HepG2 (cell line): ENCODE data around the gene RCOR3. TPM values are rescaled to one million over a fixed set of nuclear protein-coding genes. Genes with fewer than 3 reads are reported as not detected.

ENCODE experiments used
- ATAC-seq: fragments of 200-7000 bp; cut with Tn5 transposase; 3 replicates; pipeline ENCODE4 v1.9.1; 2020; ENCODE audit warnings: mild to moderate bottlenecking, moderate library complexity
- BruUV-seq: library from RNA; stranded (reverse); fragments of 400-500 nt; replicated peaks from 2 replicates; lab custom pipeline; 2021; lab: Mats Ljungman, UMichigan
- CTCF ChIA-PET: fragments of 300-600 bp; formaldehyde crosslinking; extraction: SDS; loops from one replicate; lab custom pipeline; 2021; ENCODE audit warnings: low total read pairs, inconsistent platforms, low intra/inter-chr PET ratio; lab: Yijun Ruan, JAX
- POLR2A ChIA-PET: fragments of 350-600 bp; sonication (Branson Sonifier 250); formaldehyde crosslinking; loops from one replicate; lab custom pipeline; 2020; ENCODE audit warnings: antibody characterized with exemption, inconsistent platforms; lab: Yijun Ruan, JAX
- DNase-seq: peaks from one replicate; pipeline ENCODE4 v3.0.0-alpha.2; 2015; ENCODE audit warnings: low spot score
- FAIRE-seq: peaks from 3 replicates; lab custom pipeline; 2011; peaks lifted over from hg19 to GRCh38; lab: Jason Lieb, UNC
- H2AFZ ChIP-seq: one replicate; pipeline ENCODE4 v1.6.1; 2011; ENCODE audit warnings: low read length, inconsistent platforms
- H3K27ac ChIP-seq: fragments of 300-600 bp; 3 replicates; pipeline ENCODE4 v1.8.0; 2011; ENCODE audit warnings: mixed run types, mild to moderate bottlenecking, mixed read lengths, low read length, inconsistent platforms; ENCODE audit not compliant: insufficient read depth; ENCODE audit errors: extremely low read length
- H3K27me3 ChIP-seq, 2 experiments: fragments of 200-600 bp in 1 of 2; 2 replicates in 1 of 2; 3 replicates in 1 of 2; pipeline versions ENCODE4 v1.6.0 to v1.8.0; 2011; ENCODE audit warnings: low read length in 2 of 2, mild to moderate bottlenecking in 2 of 2, moderate library complexity in 2 of 2, inconsistent platforms in 1 of 2; ENCODE audit not compliant: insufficient read depth in 2 of 2, control insufficient read depth in 1 of 2
- H3K36me3 ChIP-seq, 2 experiments: fragments of 200-600 bp in 1 of 2; replicated peaks in 1 of 2; 2 replicates in 1 of 2; 3 replicates in 1 of 2; pipeline versions ENCODE4 v1.5.1 to v1.8.0; 2011; ENCODE audit warnings: low read length in 2 of 2, inconsistent platforms in 1 of 2; ENCODE audit not compliant: insufficient read depth in 2 of 2, control insufficient read depth in 1 of 2
- H3K4me1 ChIP-seq: 2 replicates; pipeline ENCODE4 v1.5.1; 2012; ENCODE audit warnings: low read length, inconsistent platforms; ENCODE audit not compliant: insufficient read depth
- H3K4me2 ChIP-seq: 2 replicates; pipeline ENCODE4 v1.6.0; 2011; ENCODE audit warnings: low read depth, low read length, inconsistent platforms
- H3K4me3 ChIP-seq, 3 experiments: fragments of 200-600 bp in 1 of 3; sonication (generic), shearing (Covaris generic) in 1 of 3; replicated peaks in 1 of 3; 2 replicates each; pipeline ENCODE4 v1.5.1; 2011 to 2016; ENCODE audit warnings: low read length in 3 of 3, inconsistent platforms in 2 of 3, low read depth in 2 of 3, mild to moderate bottlenecking in 2 of 3, control low read depth in 1 of 3, mixed read lengths in 1 of 3; ENCODE audit not compliant: insufficient read depth in 1 of 3
- H3K79me2 ChIP-seq: one replicate; pipeline ENCODE4 v1.6.1; 2011; ENCODE audit warnings: low read length, inconsistent platforms; ENCODE audit not compliant: insufficient read depth
- H3K9ac ChIP-seq: 2 replicates; pipeline ENCODE4 v1.6.0; 2011; ENCODE audit warnings: mild to moderate bottlenecking, low read depth, low read length, inconsistent platforms; ENCODE audit not compliant: insufficient read depth
- H3K9me3 ChIP-seq: 2 replicates; pipeline ENCODE4 v1.5.1; 2012; ENCODE audit warnings: mild to moderate bottlenecking, low read length
- H4K20me1 ChIP-seq: 2 replicates; pipeline ENCODE4 v1.6.0; 2011; ENCODE audit warnings: inconsistent platforms, mild to moderate bottlenecking, low read length, moderate library complexity; ENCODE audit not compliant: insufficient read depth
- ARNT2 ChIP-seq: sonication (generic); formaldehyde crosslinking; IDR thresholded peaks from 2 replicates; pipeline ENCODE4 v1.8.0; 2022; ENCODE audit warnings: mild to moderate bottlenecking, low read depth, missing genetic modification reagents, moderate library complexity
- CENPX ChIP-seq: sonication (generic); formaldehyde crosslinking; IDR thresholded peaks from 2 replicates; pipeline ENCODE4 v1.9.0; 2021; ENCODE audit warnings: mild to moderate bottlenecking, missing genetic modification reagents, moderate library complexity
- IRF2 ChIP-seq: IDR thresholded peaks from 2 replicates; pipeline ENCODE4 v1.6.1; 2018; ENCODE audit warnings: missing genetic modification reagents, missing compliant biosample characterization
- JARID2 ChIP-seq: sonication (generic); formaldehyde crosslinking; IDR thresholded peaks from 2 replicates; pipeline ENCODE4 v1.8.1; 2023; ENCODE audit warnings: missing genetic modification reagents, inconsistent platforms; ENCODE audit not compliant: insufficient replicate concordance
- KMT2B ChIP-seq: IDR thresholded peaks from 2 replicates; pipeline ENCODE4 v1.6.1; 2016; ENCODE audit warnings: missing genetic modification reagents, missing compliant biosample characterization
- NONO ChIP-seq, 2 experiments: fragments of 450-650 bp in 1 of 2; sonication (generic) in 1 of 2; formaldehyde crosslinking in 1 of 2; IDR thresholded peaks in 1 of 2; conservative IDR thresholded peaks in 1 of 2; 2 replicates each; pipeline versions ENCODE4 v1.6.1 to v1.8.0; 2017 to 2022; ENCODE audit warnings: mild to moderate bottlenecking in 1 of 2, missing genetic modification reagents in 1 of 2, moderate library complexity in 1 of 2
- SAP130 ChIP-seq: IDR thresholded peaks from 2 replicates; pipeline ENCODE4 v1.6.1; 2016; ENCODE audit warnings: low read depth
- TEAD3 ChIP-seq: optimal IDR thresholded peaks from 2 replicates; pipeline ENCODE3; 2016; ENCODE audit warnings: borderline replicate concordance
- TOPORS ChIP-seq: sonication (generic); formaldehyde crosslinking; IDR thresholded peaks from 2 replicates; pipeline ENCODE4 v1.8.0; 2023; ENCODE audit warnings: mild to moderate bottlenecking, missing genetic modification reagents
- ZKSCAN8 ChIP-seq: IDR thresholded peaks from 2 replicates; pipeline ENCODE4 v1.6.1; 2016; ENCODE audit warnings: borderline replicate concordance, missing genetic modification reagents, missing compliant biosample characterization
- ZNF260 ChIP-seq: sonication (generic); formaldehyde crosslinking; IDR thresholded peaks from 2 replicates; pipeline ENCODE4 v1.4.0; 2020; ENCODE audit warnings: missing genetic modification reagents, low read depth, mild to moderate bottlenecking, borderline replicate concordance
- ZNF431 ChIP-seq: sonication (generic); formaldehyde crosslinking; IDR thresholded peaks from 2 replicates; pipeline ENCODE4 v1.9.0; 2022; ENCODE audit warnings: missing genetic modification reagents, low read depth, mild to moderate bottlenecking, borderline replicate concordance
- ZNF441 ChIP-seq: sonication (generic); formaldehyde crosslinking; IDR thresholded peaks from 2 replicates; pipeline ENCODE4 v1.7.0; 2021; ENCODE audit warnings: missing genetic modification reagents, borderline replicate concordance
- ZNF773 ChIP-seq: sonication (generic); formaldehyde crosslinking; IDR thresholded peaks from 2 replicates; pipeline ENCODE4 v1.4.0; 2020; ENCODE audit warnings: missing genetic modification reagents, borderline replicate concordance
- WGBS: methylation state at CpG from one replicate; pipeline ENCODE4 v1.1.6; 2017; ENCODE audit warnings: low lambda C conversion rate; 5-methylcytosine and 5-hydroxymethylcytosine counted together
- in situ Hi-C: cut with HindIII; loops from 2 replicates; pipeline ENCODE4 v1.10.0; 2017; ENCODE audit warnings: low pct_unique_long_range_greater_than_20kb; ENCODE audit not compliant: extremely low pct_ligation_motif_present
- intact Hi-C: fragments of 100-400 bp; cut with micrococcal nuclease; formaldehyde crosslinking; loops from one replicate; pipeline ENCODE4 v1.10.0; 2022; ENCODE audit not compliant: unreplicated experiment
- polyA plus RNA-seq, 8 experiments: library from polyadenylated mRNA; depleted of rRNA in 3 of 8; stranded (reverse) in 7 of 8; unstranded in 1 of 8; fragments of >200 nt; fragmentation: Illumina TruSeq in 4 of 8; extraction: Trizol in 4 of 8; gene quantifications; 2 replicates each; pipeline versions ENCODE4 v1.2.1 to v1.2.3, GENCODE V29; 2011 to 2016; ENCODE audit warnings: low read depth in 4 of 8, missing spikeins in 1 of 8, mixed read lengths in 1 of 8; ENCODE audit not compliant: insufficient read depth in 1 of 8
- total RNA-seq, 5 experiments: library from RNA; depleted of rRNA; stranded (reverse); fragments of >200 nt; fragmentation: Illumina TruSeq; extraction: Trizol; gene quantifications; 2 replicates each; pipeline ENCODE4 v1.2.3, GENCODE V29; 2016; ENCODE audit warnings: low read depth in 1 of 5
- TF ChIP-seq, protein P1 (sequence below): sonication (generic); formaldehyde crosslinking; IDR thresholded peaks from 2 replicates; pipeline ENCODE4 v1.8.1; 2023; ENCODE audit warnings: mild to moderate bottlenecking, missing genetic modification reagents, borderline replicate concordance
- TF ChIP-seq, protein P2 (sequence below): sonication (generic); formaldehyde crosslinking; IDR thresholded peaks from 2 replicates; pipeline ENCODE4 v1.4.0; 2020; ENCODE audit warnings: missing genetic modification reagents

Gene RCOR3
- total and polyA plus RNA-seq, 2 of the 13 experiments (the other 11 are each of a cell fraction or from before 2014, with no cell fraction given) = 16.8 to 31.6 TPM

DNA sequence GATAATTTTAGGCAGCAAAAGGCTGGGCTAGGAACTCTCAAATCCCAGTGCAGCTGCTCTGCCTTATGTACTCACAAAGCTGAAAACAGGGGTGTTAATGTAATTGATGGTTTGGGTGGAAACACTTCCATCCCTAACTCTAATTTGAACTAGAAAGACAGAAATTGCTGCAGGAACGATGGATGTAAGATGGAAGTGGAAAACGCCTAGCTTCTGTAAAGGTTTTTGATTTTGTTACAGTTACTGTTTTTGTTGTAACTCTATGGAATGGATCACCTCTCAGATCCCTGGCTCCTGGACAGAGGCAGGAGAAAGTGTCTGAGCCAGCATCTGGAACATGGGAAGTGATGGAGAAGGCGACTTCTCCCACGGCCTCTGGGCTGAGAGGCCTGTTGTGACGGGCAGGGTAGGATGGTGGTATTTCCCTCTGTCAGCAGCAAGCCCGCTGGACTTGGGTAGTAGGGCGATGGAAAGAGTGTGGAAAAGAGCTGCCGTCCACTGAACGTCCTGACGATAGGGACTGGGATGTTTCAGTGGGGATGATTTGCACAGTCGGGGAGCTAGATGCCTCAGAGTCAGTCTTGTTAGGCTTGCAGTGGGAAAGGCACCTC, 69.0 kb downstream of the RCOR3 start:
- Histone ChIP-seq H3K4me2 (no peak overlapping the region), H3K27ac (no peak overlapping the region), H4K20me1 (no peaks in the 10 kb centered on the region), H3K9me3 (no peaks in the 10 kb centered on the region), H2AFZ (no peak overlapping the region)
- POLR2A ChIA-PET = no interaction called here
- TF ChIP-seq TOPORS (CRISPR knock-in tag) (no peak), ARNT2 (no peak), ZNF773 (CRISPR knock-in tag) (no peak)
- TF ChIP-seq, protein P1, sequence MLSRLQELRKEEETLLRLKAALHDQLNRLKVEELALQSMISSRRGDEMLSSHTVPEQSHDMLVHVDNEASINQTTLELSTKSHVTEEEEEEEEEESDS (CRISPR knock-in tag) = no peak
- TF ChIP-seq, all 625 proteins: peak for 0
- BruUV-seq = no TSS peak
- Histone ChIP-seq H3K4me1 (peaks cover 24% of the 10 kb centered on the region; the same call in 1 of the 2 replicates), H3K79me2 (no peaks in the 10 kb centered on the region), H3K4me3 (no peak overlapping the region), H3K9ac (no peak overlapping the region), H3K36me3 (no peaks in the 10 kb centered on the region), H3K27me3 (peaks cover 0 to 46% of the 10 kb centered on the region in 2 experiments; a peak in 4 of 5 replicates)
- in situ Hi-C loops (loop anchor here (10.0 kb wide), 2 partner anchors 187 to 327 kb away; no protein-coding TSS in a partner anchor), intact Hi-C loops (loop anchor here (5.0 kb wide), 1 partner anchor 49 kb away; no protein-coding TSS in a partner anchor)
- 75% methylated on average over 11 of the region's 11 CpGs for WGBS
- FAIRE-seq = no peak
- CTCF ChIA-PET = no interaction called here
- no peak for ATAC-seq
- no peak for DNase-seq

DNA sequence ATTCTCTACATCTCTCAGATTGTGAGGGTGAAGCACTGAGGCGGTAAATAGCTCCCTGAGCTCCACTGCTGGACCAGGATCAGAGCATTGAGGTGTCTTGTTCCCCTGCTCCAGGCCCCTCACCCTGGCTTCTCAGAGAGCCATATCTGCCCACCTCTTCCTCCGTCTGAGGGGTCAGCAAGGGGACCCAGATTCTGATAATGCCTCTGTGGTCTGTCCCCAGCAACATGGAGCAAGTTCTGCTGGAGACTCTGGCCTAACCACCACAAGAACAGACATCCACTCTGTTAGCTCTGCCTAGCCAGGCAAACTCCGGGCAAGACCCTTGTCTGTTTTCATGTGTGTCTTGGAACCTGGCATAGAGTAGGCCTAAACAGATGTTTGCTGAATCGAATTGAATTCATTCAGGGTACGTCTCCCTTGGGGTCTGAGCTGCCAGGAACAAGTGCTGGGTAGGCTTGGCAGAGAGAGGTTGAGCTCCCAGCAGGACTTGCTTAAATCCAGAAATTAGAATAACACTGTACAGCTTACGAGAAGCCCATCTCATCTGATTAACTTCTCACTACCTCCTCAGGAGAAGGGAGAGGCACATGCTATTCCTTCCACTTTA, 69.8 kb downstream of the RCOR3 start:
- Histone ChIP-seq H2AFZ (no peak overlapping the region), H3K9ac (no peak overlapping the region), H3K79me2 (no peaks in the 10 kb centered on the region), H3K4me3 (no peak overlapping the region), H4K20me1 (no peaks in the 10 kb centered on the region), H3K36me3 (no peaks in the 10 kb centered on the region), H3K27me3 (peaks cover 0 to 46% of the 10 kb centered on the region in 2 experiments; a peak in 4 of 5 replicates), H3K4me2 (no peak overlapping the region), H3K9me3 (no peaks in the 10 kb centered on the region), H3K4me1 (peaks cover 24% of the 10 kb centered on the region; the same call in 1 of the 2 replicates), H3K27ac (no peak overlapping the region)
- ChIA-PET POLR2A (no interaction called here), CTCF (no interaction called here)
- ATAC-seq (no peak), FAIRE-seq (no peak), DNase-seq (no peak)
- WGBS = 75% methylated on average over 5 of the region's 6 CpGs
- intact Hi-C loops (loop anchor here (5.0 kb wide), 1 partner anchor 48 kb away; no protein-coding TSS in a partner anchor), in situ Hi-C loops (loop anchor here (10.0 kb wide), 2 partner anchors 186 to 326 kb away; no protein-coding TSS in a partner anchor)
- BruUV-seq = no TSS peak
- no peak for TF ChIP-seq NONO (IDR thresholded peaks at IDR 0.05)
- TF ChIP-seq NONO (CRISPR knock-in tag; conservative IDR thresholded peaks at IDR 0.05) = no peak
- no peak for TF ChIP-seq TEAD3
- TF ChIP-seq, protein P2, sequence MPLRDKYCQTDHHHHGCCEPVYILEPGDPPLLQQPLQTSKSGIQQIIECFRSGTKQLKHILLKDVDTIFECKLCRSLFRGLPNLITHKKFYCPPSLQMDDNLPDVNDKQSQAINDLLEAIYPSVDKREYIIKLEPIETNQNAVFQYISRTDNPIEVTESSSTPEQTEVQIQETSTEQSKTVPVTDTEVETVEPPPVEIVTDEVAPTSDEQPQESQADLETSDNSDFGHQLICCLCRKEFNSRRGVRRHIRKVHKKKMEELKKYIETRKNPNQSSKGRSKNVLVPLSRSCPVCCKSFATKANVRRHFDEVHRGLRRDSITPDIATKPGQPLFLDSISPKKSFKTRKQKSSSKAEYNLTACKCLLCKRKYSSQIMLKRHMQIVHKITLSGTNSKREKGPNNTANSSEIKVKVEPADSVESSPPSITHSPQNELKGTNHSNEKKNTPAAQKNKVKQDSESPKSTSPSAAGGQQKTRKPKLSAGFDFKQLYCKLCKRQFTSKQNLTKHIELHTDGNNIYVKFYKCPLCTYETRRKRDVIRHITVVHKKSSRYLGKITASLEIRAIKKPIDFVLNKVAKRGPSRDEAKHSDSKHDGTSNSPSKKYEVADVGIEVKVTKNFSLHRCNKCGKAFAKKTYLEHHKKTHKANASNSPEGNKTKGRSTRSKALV (CRISPR knock-in tag) = no peak
- TF ChIP-seq SAP130 (CRISPR knock-in tag) = no peak
- TF ChIP-seq ZNF431 = no peak
- no peak for TF ChIP-seq IRF2
- TF ChIP-seq CENPX (CRISPR knock-in tag) = no peak
- no peak for TF ChIP-seq ZKSCAN8 (CRISPR knock-in tag)
- TF ChIP-seq ZNF260 (CRISPR knock-in tag) = no peak
- no peak for TF ChIP-seq JARID2
- TF ChIP-seq ZNF441 = no peak
- TF ChIP-seq KMT2B = no peak
